HEK293T (cell line): ENCODE data around the gene ACOX3.

Experiments
- ARNT ChIP-seq: fragments of 450-650 bp; IDR thresholded peaks from 2 replicates; pipeline ENCODE4 v1.6.1; 2017; ENCODE audit warnings: mild to moderate bottlenecking
- BHLHE40 ChIP-seq: fragments of 450-650 bp; IDR thresholded peaks from 2 replicates; pipeline ENCODE4 v1.6.1; 2016; ENCODE audit warnings: mild to moderate bottlenecking, moderate library complexity, borderline replicate concordance
- CTBP1 ChIP-seq: fragments of 450-650 bp; IDR thresholded peaks from 2 replicates; pipeline ENCODE4 v1.6.1; 2016; ENCODE audit warnings: borderline replicate concordance
- ELF4 ChIP-seq: fragments of 450-650 bp; IDR thresholded peaks from 2 replicates; pipeline ENCODE4 v1.6.1; 2017; ENCODE audit warnings: antibody characterized with exemption
- FOXA1 ChIP-seq: fragments of 450-650 bp; IDR thresholded peaks from 2 replicates; pipeline ENCODE4 v1.6.1; 2016; ENCODE audit warnings: mild to moderate bottlenecking
- FOXK2 ChIP-seq: fragments of 450-650 bp; IDR thresholded peaks from 2 replicates; pipeline ENCODE4 v1.6.1; 2016; ENCODE audit warnings: mild to moderate bottlenecking
- FOXM1 ChIP-seq: fragments of 450-650 bp; IDR thresholded peaks from 2 replicates; pipeline ENCODE4 v1.6.1; 2017; ENCODE audit warnings: mild to moderate bottlenecking, borderline replicate concordance
- HDGF ChIP-seq: fragments of 450-650 bp; IDR thresholded peaks from 2 replicates; pipeline ENCODE4 v1.6.1; 2017; ENCODE audit warnings: antibody characterized with exemption, borderline replicate concordance
- LEF1 ChIP-seq: fragments of 450-650 bp; IDR thresholded peaks from 2 replicates; pipeline ENCODE4 v1.6.1; 2017; ENCODE audit warnings: mild to moderate bottlenecking, borderline replicate concordance
- NFRKB ChIP-seq: fragments of 450-650 bp; IDR thresholded peaks from 2 replicates; pipeline ENCODE4 v1.6.1; 2016; ENCODE audit warnings: mild to moderate bottlenecking, moderate library complexity
- SP1 ChIP-seq: fragments of 450-650 bp; IDR thresholded peaks from 2 replicates; pipeline ENCODE4 v1.6.1; 2017
- SUZ12 ChIP-seq: fragments of 450-650 bp; IDR thresholded peaks from 2 replicates; pipeline ENCODE4 v1.6.1; 2016; ENCODE audit warnings: mild to moderate bottlenecking
- TARDBP ChIP-seq: fragments of 450-650 bp; IDR thresholded peaks from 2 replicates; pipeline ENCODE4 v1.6.1; 2016

- TF ChIP-seq BHLHE40 (no peak), TARDBP (no peak), HDGF (no peak), NFRKB (no peak), FOXM1 (no peak), CTBP1 (no peak), SUZ12 (no peak), ARNT (no peak), LEF1 (no peak), SP1 (no peak), FOXK2 (no peak), ELF4 (no peak), FOXA1 (no peak)
These were observed 61.2 kb downstream of the ACOX3 start for GRCh38 chr4:8379281-8379680.
